CD4-positive, alpha-beta T cell (primary cell): ENCODE measurements around the gene TERF2IP. TPM values are rescaled to one million over a fixed set of nuclear protein-coding genes. Genes with fewer than 3 reads are reported as not detected.

Experiments used
- ATAC-seq: fragments of 200-7000 bp; cut with Tn5 transposase; one replicate; pipeline ENCODE4 v1.10.0; 2022; ENCODE audit warnings: mild to moderate bottlenecking; ENCODE audit not compliant: poor library complexity
- CTCF ChIA-PET: fragments of 350-600 bp; sonication (Branson Sonifier 250); formaldehyde crosslinking; loops from one replicate; lab custom pipeline; 2021; ENCODE audit warnings: antibody characterized with exemption, inconsistent platforms; lab: Charles Lee
- POLR2A ChIA-PET: fragments of 350-600 bp; sonication (Branson Sonifier 250); formaldehyde crosslinking; loops from one replicate; lab custom pipeline; 2021; ENCODE audit warnings: antibody characterized with exemption, inconsistent platforms; lab: Charles Lee
- DNase-seq, 14 experiments: peaks; one replicate each; pipeline ENCODE4 v3.0.0-alpha.2; 2013 to 2020; ENCODE audit warnings: mixed read lengths in 2 of 14
- H3K27ac ChIP-seq, 2 donors: one replicate each; pipeline versions ENCODE4 v1.5.1 to v1.7.0; 2013; ENCODE audit warnings: low read length in 2 of 2, low read depth in 1 of 2, mild to moderate bottlenecking in 1 of 2
- H3K27me3 ChIP-seq, 2 experiments: 1 replicate in 1 of 2; 2 replicates in 1 of 2; pipeline versions ENCODE4 v1.6.1 to v1.7.0; 2013; ENCODE audit warnings: low read length in 2 of 2, control low read depth in 1 of 2, mild to moderate bottlenecking in 1 of 2, moderate library complexity in 1 of 2; ENCODE audit not compliant: insufficient read depth in 2 of 2, control insufficient read depth in 1 of 2
- H3K36me3 ChIP-seq: one replicate; pipeline ENCODE4 v1.6.1; 2013; ENCODE audit warnings: low read length, control low read depth; ENCODE audit not compliant: insufficient read depth
- H3K4me1 ChIP-seq: one replicate; pipeline ENCODE4 v1.6.1; 2013; ENCODE audit warnings: low read length, control low read depth; ENCODE audit not compliant: insufficient read depth
- H3K4me3 ChIP-seq: one replicate; pipeline ENCODE4 v1.5.1; 2013; ENCODE audit warnings: mild to moderate bottlenecking, low read length, moderate library complexity
- H3K9me3 ChIP-seq, 2 experiments: 1 replicate in 1 of 2; 2 replicates in 1 of 2; pipeline versions ENCODE4 v1.6.1 to v1.7.0; 2013; ENCODE audit warnings: low read length in 2 of 2, mild to moderate bottlenecking in 2 of 2, control low read depth in 1 of 2, moderate library complexity in 1 of 2; ENCODE audit not compliant: control insufficient read depth in 1 of 2, insufficient read depth in 1 of 2
- H3K27ac Mint-ChIP-seq: one replicate; pipeline ENCODE4 v1.8.0; 2020; ENCODE audit warnings: mixed read lengths
- H3K27me3 Mint-ChIP-seq: one replicate; pipeline ENCODE4 v1.8.0; 2021; ENCODE audit warnings: mixed read lengths
- H3K36me3 Mint-ChIP-seq: one replicate; pipeline ENCODE4 v1.8.0; 2021; ENCODE audit warnings: low read depth, mixed read lengths
- H3K4me1 Mint-ChIP-seq: one replicate; pipeline ENCODE4 v1.8.0; 2021; ENCODE audit warnings: low read depth, mixed read lengths
- H3K4me3 Mint-ChIP-seq: one replicate; pipeline ENCODE4 v1.8.0; 2020; ENCODE audit warnings: mild to moderate bottlenecking, mixed read lengths
- H3K9me3 Mint-ChIP-seq: one replicate; pipeline ENCODE4 v1.8.0; 2020; ENCODE audit warnings: mixed read lengths
- intact Hi-C, 2 experiments: fragments of 100-400 bp; cut with DNase I in 1 of 2; cut with micrococcal nuclease in 1 of 2; formaldehyde crosslinking; loops; one replicate each; pipeline versions ENCODE4 v1.15.1 to v1.9.0; 2023 to 2025; cut with DNase I, micrococcal nuclease
- total RNA-seq, 174 experiments: library from RNA in 2 of 174; stranded (reverse) in 2 of 174; gene quantifications; one replicate each; pipeline ENCODE4 v1.2.3 and lab custom pipeline; 2021 to 2026
- TF ChIP-seq, protein P1 (sequence below): fragments of 200-600 bp; IDR thresholded peaks from one replicate; pipeline ENCODE4 v1.8.0; 2022; ENCODE audit warnings: antibody characterized with exemption, mild to moderate bottlenecking

The TERF2IP gene
- total RNA-seq, 2 experiments from 2014 or later: 122 to 124 TPM

- TF ChIP-seq, protein P1, sequence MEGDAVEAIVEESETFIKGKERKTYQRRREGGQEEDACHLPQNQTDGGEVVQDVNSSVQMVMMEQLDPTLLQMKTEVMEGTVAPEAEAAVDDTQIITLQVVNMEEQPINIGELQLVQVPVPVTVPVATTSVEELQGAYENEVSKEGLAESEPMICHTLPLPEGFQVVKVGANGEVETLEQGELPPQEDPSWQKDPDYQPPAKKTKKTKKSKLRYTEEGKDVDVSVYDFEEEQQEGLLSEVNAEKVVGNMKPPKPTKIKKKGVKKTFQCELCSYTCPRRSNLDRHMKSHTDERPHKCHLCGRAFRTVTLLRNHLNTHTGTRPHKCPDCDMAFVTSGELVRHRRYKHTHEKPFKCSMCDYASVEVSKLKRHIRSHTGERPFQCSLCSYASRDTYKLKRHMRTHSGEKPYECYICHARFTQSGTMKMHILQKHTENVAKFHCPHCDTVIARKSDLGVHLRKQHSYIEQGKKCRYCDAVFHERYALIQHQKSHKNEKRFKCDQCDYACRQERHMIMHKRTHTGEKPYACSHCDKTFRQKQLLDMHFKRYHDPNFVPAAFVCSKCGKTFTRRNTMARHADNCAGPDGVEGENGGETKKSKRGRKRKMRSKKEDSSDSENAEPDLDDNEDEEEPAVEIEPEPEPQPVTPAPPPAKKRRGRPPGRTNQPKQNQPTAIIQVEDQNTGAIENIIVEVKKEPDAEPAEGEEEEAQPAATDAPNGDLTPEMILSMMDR: no peak
- Histone ChIP-seq H3K27me3 (no peaks in the 10 kb centered on the region), H3K27ac (peak overlapping the region in 1 of 2 donors; percentile 71), H3K36me3 (peaks cover 71% of the 10 kb centered on the region), H3K9me3 (no peaks in the 10 kb centered on the region), H3K4me3 (no peak overlapping the region), H3K4me1 (peaks cover 36% of the 10 kb centered on the region)
- POLR2A ChIA-PET: interaction anchor here (0.6 to 3.7 kb wide), 4 partner anchors 10 to 136 kb away, joined by 3 to 35 read pairs (median 3); partner anchors contain the start of genes KARS1 and TERF2IP
- Mint-ChIP-seq H3K27ac (peak overlapping the region; percentile 79), H3K36me3 (peaks cover 90% of the 10 kb centered on the region), H3K4me1 (peaks cover 55% of the 10 kb centered on the region), H3K27me3 (no peaks in the 10 kb centered on the region), H3K4me3 (peak overlapping the region; percentile 69), H3K9me3 (no peaks in the 10 kb centered on the region)
- ATAC-seq: no peak
- intact Hi-C loops: loop anchor here (1.0 to 10.0 kb wide), 4 partner anchors 14 to 1567 kb away; partner anchors contain the start of genes WDR59 (in 2 of the 2), MON1B (in 1 of the 2), PSMD7 (in 1 of the 2) and SYCE1L (in 1 of the 2)
- DNase-seq: peak in 3 of 14 experiments; percentile 39 to 56 (median 45)
- CTCF ChIA-PET: no interaction called here
Observed at GRCh38 chr16:75627851-75628250, 19.7 kb upstream of the TERF2IP start.

- POLR2A ChIA-PET: interaction anchor here (0.9 to 3.7 kb wide), 3 partner anchors 9 to 23 kb away, joined by 3 to 35 read pairs (median 3); partner anchors contain the start of genes KARS1 and TERF2IP
- CTCF ChIA-PET: no interaction called here
Observed at GRCh38 chr16:75628351-75628750, 19.2 kb upstream of the TERF2IP start.

DNA sequence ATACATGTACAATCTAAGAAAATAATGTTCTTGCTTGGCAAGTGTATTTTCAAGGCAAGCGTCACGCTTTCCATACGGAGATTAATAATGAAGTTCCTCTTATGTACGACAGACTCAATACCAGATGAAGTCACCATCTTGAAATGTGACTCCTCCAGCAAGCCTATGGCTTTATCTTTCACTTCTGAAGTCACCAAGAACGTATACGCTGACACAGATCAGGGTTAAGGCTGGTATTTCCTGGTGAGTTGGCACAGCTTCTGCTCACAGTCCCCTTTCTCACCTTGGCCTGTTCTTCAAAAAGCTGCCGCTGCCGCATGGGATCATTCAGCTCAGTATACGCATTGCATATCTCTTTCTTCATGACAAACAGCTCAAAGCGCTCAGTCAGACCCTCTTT is 18.4 kb upstream of the TERF2IP start:
- Histone ChIP-seq H3K4me3 (no peak overlapping the region), H3K36me3 (peaks cover 83% of the 10 kb centered on the region), H3K4me1 (peaks cover 32% of the 10 kb centered on the region), H3K9me3 (no peaks in the 10 kb centered on the region), H3K27me3 (no peaks in the 10 kb centered on the region), H3K27ac (peak overlapping the region in 1 of 2 donors; percentile 71)
- H3K4me1 Mint-ChIP-seq: peaks cover 47% of the 10 kb centered on the region
- ATAC-seq (no peak), DNase-seq (no peak)
- no peaks in the 10 kb centered on the region for H3K27me3 Mint-ChIP-seq
- intact Hi-C loops: loop anchor here (10.0 kb wide), 3 partner anchors 644 to 1566 kb away; partner anchors contain the start of genes WDR59 (in 2 of the 2), MON1B (in 1 of the 2), PSMD7 (in 1 of the 2) and SYCE1L (in 1 of the 2)
- peaks cover 96% of the 10 kb centered on the region for H3K36me3 Mint-ChIP-seq
- TF ChIP-seq, protein P1: no peak
- ChIA-PET CTCF (no interaction called here), POLR2A (interaction anchor here (4.7 kb wide), 1 partner anchor 19 kb away, joined by 26 read pairs; the partner anchor contains the start of genes KARS1 and TERF2IP)
- H3K9me3 Mint-ChIP-seq: no peaks in the 10 kb centered on the region
- peak overlapping the region; percentile 79 for H3K27ac Mint-ChIP-seq
- H3K4me3 Mint-ChIP-seq: no peak overlapping the region

More at GRCh38 chr16:75628351-75628750, 19.2 kb upstream of the TERF2IP start:
- Mint-ChIP-seq H3K27me3 (no peaks in the 10 kb centered on the region), H3K36me3 (peaks cover 90% of the 10 kb centered on the region), H3K9me3 (no peaks in the 10 kb centered on the region), H3K4me1 (peaks cover 50% of the 10 kb centered on the region), H3K27ac (peak overlapping the region; percentile 79), H3K4me3 (no peak overlapping the region)
- TF ChIP-seq, protein P1: no peak
- ATAC-seq (no peak), DNase-seq (no peak)
- Histone ChIP-seq H3K4me3 (no peak overlapping the region), H3K36me3 (peaks cover 76% of the 10 kb centered on the region), H3K27ac (peak overlapping the region; percentile 16 to 71), H3K27me3 (no peaks in the 10 kb centered on the region), H3K4me1 (peaks cover 36% of the 10 kb centered on the region), H3K9me3 (no peaks in the 10 kb centered on the region)
- intact Hi-C loops: loop anchor here (10.0 kb wide), 3 partner anchors 644 to 1566 kb away; partner anchors contain the start of genes WDR59 (in 2 of the 2), MON1B (in 1 of the 2), PSMD7 (in 1 of the 2) and SYCE1L (in 1 of the 2)
